ENCODE measurements around the gene RAB32. TPM values are rescaled to one million over a fixed set of nuclear protein-coding genes. Genes with fewer than 3 reads are reported as not detected.
"Not testable (repeated sequence)": the region's sequence is repeated elsewhere in the genome, so short reads cannot be mapped to it uniquely, and the experiment has no call there.

RAB32 gene
- 104 and 125 TPM in 2 replicates for total RNA-seq (2014; rRNA removed; shearing (Covaris generic))

GRCh38 chr6:146543211-146543939 is at the start of gene RAB32:
TSS of gene RAB32 (plus strand) at chr6:146543833. CDS start at chr6:146543872, 39 bp downstream.
- peak; percentile 94 for DNase-seq (ENCODE audit: low read depth)

GRCh38 chr6:146498309-146498708 is 45.3 kb upstream of the RAB32 start:
- DNase-seq (ENCODE audit: low read depth) = no peak

GRCh38 chr6:146503096-146503495 is 40.5 kb upstream of the RAB32 start:
- no peak for DNase-seq (ENCODE audit: low read depth)

- DNase-seq (ENCODE audit: low read depth) = no peak
Observed at GRCh38 chr6:146515212-146515611, 28.4 kb upstream of the RAB32 start.

- DNase-seq (ENCODE audit: low read depth) = peak; percentile 3
Observed at GRCh38 chr6:146526192-146526591, 17.4 kb upstream of the RAB32 start.

- no peak for DNase-seq (ENCODE audit: low read depth)
Observed at GRCh38 chr6:146532702-146533101, 10.9 kb upstream of the RAB32 start.

GRCh38 chr6:146542881-146543210 is 787 bp upstream of the RAB32 start:
- DNase-seq (ENCODE audit: low read depth) = no peak

- DNase-seq (ENCODE audit: low read depth) = peak; percentile 60
Observed at GRCh38 chr6:146543940-146544615, 445 bp downstream of the RAB32 start.

- no peak for DNase-seq (ENCODE audit: low read depth)
Observed at GRCh38 chr6:146544616-146545182, 1.1 kb downstream of the RAB32 start.

- peak; percentile 39 for DNase-seq (ENCODE audit: low read depth)
Observed at GRCh38 chr6:146545581-146545980, 1.9 kb downstream of the RAB32 start.

GRCh38 chr6:146546443-146547043 is 2.9 kb downstream of the RAB32 start:
- DNase-seq (ENCODE audit: low read depth) = peak; percentile 72

- DNase-seq (ENCODE audit: low read depth) = no peak
Observed at GRCh38 chr6:146547889-146548288, 4.3 kb downstream of the RAB32 start.

- no peak for DNase-seq (ENCODE audit: low read depth)
Observed at GRCh38 chr6:146548898-146549374, 5.3 kb downstream of the RAB32 start.

GRCh38 chr6:146550911-146551310 is 7.3 kb downstream of the RAB32 start:
- peak; percentile 45 for DNase-seq (ENCODE audit: low read depth)

- DNase-seq (ENCODE audit: low read depth) = peak; percentile 37
Observed at GRCh38 chr6:146551545-146551944, 7.9 kb downstream of the RAB32 start.

GRCh38 chr6:146553377-146554135 is 9.9 kb downstream of the RAB32 start:
- DNase-seq (ENCODE audit: low read depth) = no peak

- DNase-seq (ENCODE audit: low read depth) = no peak
Observed at GRCh38 chr6:146560607-146561006, 17.0 kb downstream of the RAB32 start.

- DNase-seq (ENCODE audit: low read depth) = not testable (repeated sequence)
Observed at GRCh38 chr6:146566661-146567060, 23.0 kb downstream of the RAB32 start.

GRCh38 chr6:146568619-146569018 is 25.0 kb downstream of the RAB32 start:
- not testable (repeated sequence) for DNase-seq (ENCODE audit: low read depth)

GRCh38 chr6:146574211-146574610 is 30.6 kb downstream of the RAB32 start:
- DNase-seq (ENCODE audit: low read depth) = no peak

GRCh38 chr6:146578054-146578453 is 34.4 kb downstream of the RAB32 start:
- DNase-seq (ENCODE audit: low read depth) = peak; percentile 7

- DNase-seq (ENCODE audit: low read depth) = no peak
Observed at GRCh38 chr6:146581968-146582367, 38.3 kb downstream of the RAB32 start.

Data from RPMI7951 (cell line).